Measurements from ENCODE around the gene NAXD.

- TF ChIP-seq CTCF (IDR thresholded peaks at IDR 0.05), result no peak
- no peak for TF ChIP-seq POLR2A (IDR thresholded peaks at IDR 0.05)
Observed at GRCh38 chr13:110634558-110634957, 19.2 kb downstream of the NAXD start.
